ENCODE data around the gene ACAD11.
A peak's percentile ranks its signal among the peaks of the same experiment; 100 is the strongest.
"Not testable (repeated sequence)": the region's sequence is repeated elsewhere in the genome, so short reads cannot be mapped to it uniquely, and the experiment has no call there.

Gene ACAD11

DNA sequence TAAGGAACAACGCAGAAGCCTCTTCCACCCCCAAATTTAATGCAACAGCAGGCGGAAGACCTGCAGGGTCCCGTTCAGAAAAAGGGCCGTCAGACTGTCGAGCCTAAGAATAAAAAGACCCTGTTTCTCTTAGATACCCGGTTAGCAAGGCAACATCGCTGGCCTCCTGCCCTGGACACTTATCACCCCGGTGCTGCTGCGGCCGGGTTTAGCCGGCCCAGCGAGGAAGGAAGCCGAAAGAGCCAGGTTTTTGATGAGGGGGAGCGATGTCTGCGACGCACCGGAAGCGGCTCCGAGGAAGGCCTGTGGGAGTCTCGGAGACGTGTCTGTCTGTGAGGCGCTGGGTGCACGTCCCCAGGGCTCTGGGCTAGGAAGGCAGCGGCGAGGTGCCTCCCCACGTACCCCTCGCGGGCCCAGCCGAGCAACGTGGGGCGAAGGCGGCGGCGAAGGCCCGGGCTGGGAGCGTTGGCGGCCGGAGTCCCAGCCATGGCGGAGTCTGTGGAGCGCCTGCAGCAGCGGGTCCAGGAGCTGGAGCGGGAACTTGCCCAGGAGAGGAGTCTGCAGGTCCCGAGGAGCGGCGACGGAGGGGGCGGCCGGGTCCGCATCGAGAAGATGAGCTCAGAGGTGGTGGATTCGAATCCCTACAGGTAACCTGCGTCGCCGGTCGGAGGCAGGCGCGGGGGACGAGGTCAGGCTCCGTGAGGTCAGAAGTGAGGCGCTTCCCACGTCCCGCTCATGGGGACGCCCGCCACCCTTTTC, 622 bp upstream of the ACAD11 start, which contains the start of gene UBA5:
UBA5 (plus strand) TSS at position 278 of the 759 bp plus-strand sequence; CDS start at position 487, 209 bp downstream.
- DNase-seq (ENCODE audit: low read depth in 1 of 2, low spot score in 1 of 2), result peak; percentile 64 to 74
- TF ChIP-seq JUND (IDR thresholded peaks at IDR 0.05; ENCODE audit: low read depth), result no peak
- in situ Hi-C loops (cut with HindIII; ENCODE audit: low pct_unique_long_range_greater_than_20kb, low sequenced_read_pairs), result no loop called here

- no peak for DNase-seq (ENCODE audit: low read depth in 1 of 2, low spot score in 1 of 2)
- TF ChIP-seq JUND (IDR thresholded peaks at IDR 0.05; ENCODE audit: low read depth), result no peak
- in situ Hi-C loops (cut with HindIII; ENCODE audit: low pct_unique_long_range_greater_than_20kb, low sequenced_read_pairs), result no loop called here
Measured at GRCh38 chr3:132659000-132659364, 627 bp downstream of the ACAD11 start.

DNA sequence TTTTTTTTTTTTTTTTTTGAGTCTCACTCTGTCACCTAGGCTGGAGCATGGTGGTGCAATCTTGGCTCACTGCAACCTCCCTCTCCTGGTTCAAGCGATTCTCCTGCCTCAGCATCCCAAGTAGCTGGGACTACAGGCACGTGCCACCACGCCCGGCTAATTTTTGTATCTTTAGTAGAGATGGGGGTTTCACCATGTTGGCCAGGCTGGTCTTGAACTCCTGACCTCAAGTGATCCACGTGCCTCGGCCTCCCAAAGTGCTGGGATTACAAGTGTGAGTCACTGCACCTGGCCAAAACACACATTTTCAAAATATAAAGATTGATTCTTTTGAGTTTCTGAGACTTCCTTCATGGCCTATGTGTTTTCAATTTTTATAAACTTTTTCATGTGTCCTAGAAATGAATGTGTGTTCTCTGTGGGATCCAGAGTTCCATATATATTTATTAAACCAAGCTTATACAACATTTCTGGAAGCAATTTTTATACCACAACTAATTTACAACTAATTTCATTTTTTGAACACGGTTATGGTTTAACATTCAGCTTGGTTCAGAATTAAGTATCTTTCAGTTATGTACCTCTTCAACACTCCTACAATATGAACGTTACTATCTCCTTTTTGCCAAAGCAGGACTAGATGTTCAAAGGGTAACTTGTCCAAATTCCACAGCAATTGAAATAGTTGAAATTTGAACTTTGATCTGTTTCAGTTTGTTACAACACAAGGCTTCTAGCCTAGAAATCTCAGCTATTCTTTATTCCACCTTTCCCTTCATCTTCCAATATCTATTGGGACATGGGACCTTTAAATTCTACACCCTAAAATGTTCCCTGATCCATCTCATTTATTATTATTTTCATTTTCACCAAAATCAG, 1.5 kb downstream of the ACAD11 start:
- no peak for TF ChIP-seq JUND (IDR thresholded peaks at IDR 0.05; ENCODE audit: low read depth)
- no peak for DNase-seq (ENCODE audit: low read depth in 1 of 2, low spot score in 1 of 2)
- in situ Hi-C loops (cut with HindIII; ENCODE audit: low pct_unique_long_range_greater_than_20kb, low sequenced_read_pairs), result no loop called here

DNA sequence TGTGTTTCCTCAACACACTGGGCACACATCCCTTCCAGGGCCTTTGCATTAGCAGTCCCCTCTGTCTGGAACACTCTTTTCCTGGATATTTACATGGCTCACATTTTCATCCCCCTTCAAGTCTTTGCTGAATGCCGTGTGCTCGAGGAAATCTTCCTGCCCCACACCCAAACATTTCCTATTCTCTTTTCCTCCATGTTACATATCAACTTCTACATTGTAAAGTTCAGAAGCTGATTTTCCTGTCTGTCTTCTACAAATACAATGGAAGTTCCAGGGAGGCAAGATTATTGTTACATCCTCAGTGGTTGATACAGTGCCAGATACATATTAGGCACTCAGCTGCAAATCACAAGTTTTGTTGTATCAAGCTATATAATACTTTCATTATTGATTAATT, 4.1 kb downstream of the ACAD11 start:
- DNase-seq (ENCODE audit: low read depth in 1 of 2, low spot score in 1 of 2), result no peak
- TF ChIP-seq JUND (IDR thresholded peaks at IDR 0.05; ENCODE audit: low read depth), result no peak
- in situ Hi-C loops (cut with HindIII; ENCODE audit: low pct_unique_long_range_greater_than_20kb, low sequenced_read_pairs), result no loop called here

DNA sequence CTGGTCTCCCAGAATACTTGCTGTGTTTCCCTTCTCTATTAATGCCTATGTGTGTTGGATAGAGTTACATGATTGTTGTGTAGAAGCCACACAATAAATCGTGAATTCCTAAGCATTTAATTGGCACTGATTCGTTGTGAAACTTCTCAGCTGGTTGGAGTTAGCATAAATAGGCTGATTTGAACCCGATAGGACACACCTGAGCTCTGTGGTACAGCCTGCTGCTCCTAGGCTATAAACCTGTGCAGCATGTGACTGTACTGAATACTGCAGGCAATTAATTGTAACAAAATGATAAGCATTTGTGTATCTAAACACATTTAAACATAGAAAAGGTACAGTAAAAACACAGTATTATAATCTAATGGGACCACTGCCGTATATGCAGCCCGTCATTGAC, 4.9 kb downstream of the ACAD11 start:
- in situ Hi-C loops (cut with HindIII; ENCODE audit: low pct_unique_long_range_greater_than_20kb, low sequenced_read_pairs), result no loop called here
- no peak for TF ChIP-seq JUND (IDR thresholded peaks at IDR 0.05; ENCODE audit: low read depth)
- DNase-seq (ENCODE audit: low read depth in 1 of 2, low spot score in 1 of 2), result no peak

- TF ChIP-seq JUND (IDR thresholded peaks at IDR 0.05; ENCODE audit: low read depth), result no peak
- DNase-seq (ENCODE audit: low read depth in 1 of 2, low spot score in 1 of 2), result no peak
- in situ Hi-C loops (cut with HindIII; ENCODE audit: low pct_unique_long_range_greater_than_20kb, low sequenced_read_pairs), result no loop called here
Measured at GRCh38 chr3:132654190-132654589, 5.4 kb downstream of the ACAD11 start.

GRCh38 chr3:132652640-132653270, 6.9 kb downstream of the ACAD11 start:
- DNase-seq (ENCODE audit: low read depth in 1 of 2, low spot score in 1 of 2), result no peak
- in situ Hi-C loops (cut with HindIII; ENCODE audit: low pct_unique_long_range_greater_than_20kb, low sequenced_read_pairs), result no loop called here
- no peak for TF ChIP-seq JUND (IDR thresholded peaks at IDR 0.05; ENCODE audit: low read depth)

DNA sequence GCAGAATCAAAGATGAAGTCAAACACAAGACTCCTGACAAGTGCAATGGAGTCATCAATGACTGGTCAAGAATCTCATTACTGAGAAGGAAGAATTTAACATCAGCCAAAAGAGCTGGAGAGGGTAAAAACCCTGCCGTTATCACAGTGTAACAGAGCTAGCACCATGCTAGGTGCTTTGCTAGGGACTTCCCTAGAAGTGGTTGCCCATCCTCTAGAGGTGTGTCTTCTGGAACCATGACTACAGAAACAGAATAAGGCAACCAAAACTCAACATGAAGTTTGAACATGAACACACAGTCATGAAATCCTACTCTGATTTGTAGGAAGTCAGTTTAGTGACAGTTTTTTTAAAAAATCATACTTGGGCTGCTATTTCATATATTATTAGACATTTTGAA, 9.5 kb downstream of the ACAD11 start:
- TF ChIP-seq JUND (IDR thresholded peaks at IDR 0.05; ENCODE audit: low read depth), result no peak
- in situ Hi-C loops (cut with HindIII; ENCODE audit: low pct_unique_long_range_greater_than_20kb, low sequenced_read_pairs), result no loop called here
- DNase-seq (ENCODE audit: low read depth in 1 of 2, low spot score in 1 of 2), result no peak

GRCh38 chr3:132645058-132645457, 14.6 kb downstream of the ACAD11 start:
- in situ Hi-C loops (cut with HindIII; ENCODE audit: low pct_unique_long_range_greater_than_20kb, low sequenced_read_pairs), result no loop called here
- TF ChIP-seq JUND (IDR thresholded peaks at IDR 0.05; ENCODE audit: low read depth), result no peak
- no peak for DNase-seq (ENCODE audit: low read depth in 1 of 2, low spot score in 1 of 2)

- no peak for DNase-seq (ENCODE audit: low read depth in 1 of 2, low spot score in 1 of 2)
- TF ChIP-seq JUND (IDR thresholded peaks at IDR 0.05; ENCODE audit: low read depth), result no peak
- in situ Hi-C loops (cut with HindIII; ENCODE audit: low pct_unique_long_range_greater_than_20kb, low sequenced_read_pairs), result no loop called here
Measured at GRCh38 chr3:132643366-132643765, 16.2 kb downstream of the ACAD11 start.

DNA sequence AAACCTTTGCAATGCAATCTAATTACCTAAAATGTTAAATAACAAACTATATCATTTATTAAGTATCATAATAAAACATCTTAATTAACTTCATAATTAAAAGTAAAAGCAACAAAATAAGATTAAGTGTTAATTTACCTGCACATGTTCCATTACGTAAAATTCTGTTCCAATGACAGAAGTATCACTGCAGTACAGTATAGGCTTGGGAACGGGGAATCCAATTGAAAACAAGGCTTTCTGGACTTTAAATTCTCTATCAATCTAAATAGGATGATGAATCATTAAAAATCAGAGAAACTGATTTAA, 17.1 kb downstream of the ACAD11 start:
- DNase-seq (ENCODE audit: low read depth in 1 of 2, low spot score in 1 of 2), result no peak
- in situ Hi-C loops (cut with HindIII; ENCODE audit: low pct_unique_long_range_greater_than_20kb, low sequenced_read_pairs), result no loop called here
- no peak for TF ChIP-seq JUND (IDR thresholded peaks at IDR 0.05; ENCODE audit: low read depth)

GRCh38 chr3:132641837-132642538, 17.6 kb downstream of the ACAD11 start:
- in situ Hi-C loops (cut with HindIII; ENCODE audit: low pct_unique_long_range_greater_than_20kb, low sequenced_read_pairs), result no loop called here
- no peak for TF ChIP-seq JUND (IDR thresholded peaks at IDR 0.05; ENCODE audit: low read depth)
- DNase-seq (ENCODE audit: low read depth in 1 of 2, low spot score in 1 of 2), result peak; percentile 40 to 66

GRCh38 chr3:132641427-132641826, 18.2 kb downstream of the ACAD11 start:
- DNase-seq (ENCODE audit: low read depth in 1 of 2, low spot score in 1 of 2); in situ Hi-C loops (cut with HindIII; ENCODE audit: low pct_unique_long_range_greater_than_20kb, low sequenced_read_pairs): not testable (repeated sequence)
